GM19240 (cell line): ENCODE measurements around the gene CFAP99.

Experiments
- DNase-seq: peaks from one replicate; pipeline ENCODE4 v3.0.0; 2011; ENCODE audit warnings: low spot score; ENCODE audit not compliant: insufficient read length

CFAP99 gene

DNA sequence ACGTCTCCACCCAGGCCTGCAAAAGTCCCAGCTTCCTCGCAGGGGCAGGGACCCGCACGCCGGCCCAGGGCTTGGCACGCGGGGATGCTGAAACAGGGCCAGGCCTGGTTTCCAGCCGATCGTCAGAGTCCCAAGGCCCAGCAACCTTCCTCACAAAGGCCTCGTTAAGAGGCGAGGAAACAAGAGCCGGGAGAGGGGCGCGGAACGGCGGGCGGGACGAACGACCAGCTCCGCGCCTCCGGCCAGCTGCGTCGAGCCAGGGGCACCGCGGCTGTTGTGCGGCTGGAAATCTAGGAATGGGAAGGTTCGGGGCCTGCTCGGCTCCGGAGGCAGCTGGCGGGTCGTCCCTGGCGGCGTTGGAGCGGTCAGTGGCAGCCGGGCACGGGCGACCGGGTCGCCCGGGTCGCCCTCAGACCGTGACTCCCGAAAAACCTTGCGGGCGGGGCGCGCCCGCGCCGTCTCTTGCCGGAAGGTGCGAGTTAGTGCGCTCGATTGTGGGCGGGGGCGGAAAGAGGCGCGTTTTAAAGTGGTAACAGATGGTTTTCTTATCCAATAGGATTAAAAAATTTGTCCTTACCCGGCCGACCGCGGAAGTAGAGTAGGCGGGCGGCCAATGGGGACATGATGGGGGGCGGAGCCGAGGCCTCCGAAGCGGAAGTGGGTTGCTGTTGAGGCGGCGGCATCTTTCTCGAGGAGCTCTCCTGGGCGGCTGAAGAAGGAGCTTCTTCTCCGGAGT lies 49.9 kb downstream of the CFAP99 start, which contains the start of gene RNF4:
Gene RNF4 (plus strand): TSS at position 651 of the 736 bp plus-strand sequence. CDS start 21,388 bp downstream, outside the sequence.
- peak; percentile 97 for DNase-seq

DNA sequence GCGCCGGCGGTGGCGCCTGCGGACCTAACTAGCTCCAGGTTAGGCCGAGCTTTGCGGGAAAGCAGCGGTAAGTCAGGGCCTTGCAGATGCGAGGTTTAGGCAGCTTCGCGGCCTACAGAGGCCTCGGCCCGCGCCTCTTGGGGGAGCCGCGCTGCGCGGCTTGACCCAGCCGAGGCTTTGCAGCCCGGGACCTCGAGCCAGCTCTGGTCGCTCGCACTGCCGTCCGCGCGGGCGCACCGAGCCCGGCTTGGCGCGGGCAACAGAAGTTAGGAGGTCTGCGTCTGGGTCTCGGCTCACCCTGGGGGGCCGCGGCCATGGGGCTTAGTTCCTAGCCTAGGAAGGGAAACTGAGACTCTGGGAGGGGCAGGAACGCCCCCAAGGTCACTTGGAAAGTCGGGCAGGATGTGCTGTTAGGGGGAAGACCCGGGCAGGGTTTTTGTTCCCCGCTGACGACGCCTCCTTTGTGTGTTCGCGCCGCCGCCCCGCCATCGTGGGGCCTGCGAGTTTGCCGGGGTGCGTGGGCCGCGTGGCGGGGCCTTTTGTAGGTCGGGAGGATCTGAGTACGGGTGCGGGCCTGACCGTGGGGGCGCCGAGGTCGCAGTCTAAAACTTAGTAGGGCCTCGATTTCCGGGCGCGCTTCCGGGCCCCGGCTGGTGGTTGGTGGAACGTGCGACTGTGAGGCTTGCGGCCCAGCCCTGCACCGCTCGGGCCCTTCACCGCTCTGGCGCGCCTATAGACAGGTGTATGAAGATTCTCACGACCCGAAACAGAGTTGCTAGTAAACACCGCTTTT lies 50.6 kb downstream of the CFAP99 start:
- peak; percentile 79 for DNase-seq

DNA sequence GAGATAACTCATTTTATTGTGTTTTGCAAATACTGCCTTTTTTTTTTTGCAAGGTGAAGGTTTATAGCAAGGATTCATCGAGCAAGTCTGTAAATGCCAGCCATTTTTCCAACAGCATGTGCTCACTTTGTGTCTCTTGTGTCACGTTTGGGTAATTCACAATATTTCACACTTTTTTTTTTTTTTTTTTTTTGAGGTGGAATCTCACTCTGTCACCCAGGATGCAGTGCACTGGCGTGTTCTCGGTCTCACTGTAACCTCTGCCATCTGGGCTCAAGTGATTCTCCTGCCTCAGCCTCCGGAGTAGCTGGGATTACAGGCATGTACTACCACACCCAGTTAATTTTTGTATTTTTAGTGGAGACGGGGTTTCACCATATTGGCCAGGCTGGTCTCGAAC lies 52.0 kb downstream of the CFAP99 start:
- no peak for DNase-seq

DNA sequence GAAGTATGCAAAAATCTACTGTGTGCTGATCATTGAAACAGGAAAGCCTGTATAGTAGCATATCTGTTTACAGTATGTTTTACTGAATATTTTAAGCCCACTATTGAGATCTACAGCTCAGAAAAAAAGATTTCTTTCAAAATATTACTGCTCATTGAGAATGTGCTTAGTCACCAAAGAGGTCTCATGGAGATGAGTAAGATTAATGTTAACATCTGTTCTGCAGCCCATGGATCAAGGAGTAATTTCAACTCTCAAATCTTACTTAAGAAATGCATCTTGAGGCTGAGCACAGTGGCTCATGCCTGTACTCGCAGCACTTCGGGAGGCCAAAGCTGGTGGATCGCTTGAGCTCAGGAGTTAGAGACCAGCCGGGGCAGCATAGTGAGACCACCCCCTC lies 53.4 kb downstream of the CFAP99 start:
- no peak for DNase-seq

DNA sequence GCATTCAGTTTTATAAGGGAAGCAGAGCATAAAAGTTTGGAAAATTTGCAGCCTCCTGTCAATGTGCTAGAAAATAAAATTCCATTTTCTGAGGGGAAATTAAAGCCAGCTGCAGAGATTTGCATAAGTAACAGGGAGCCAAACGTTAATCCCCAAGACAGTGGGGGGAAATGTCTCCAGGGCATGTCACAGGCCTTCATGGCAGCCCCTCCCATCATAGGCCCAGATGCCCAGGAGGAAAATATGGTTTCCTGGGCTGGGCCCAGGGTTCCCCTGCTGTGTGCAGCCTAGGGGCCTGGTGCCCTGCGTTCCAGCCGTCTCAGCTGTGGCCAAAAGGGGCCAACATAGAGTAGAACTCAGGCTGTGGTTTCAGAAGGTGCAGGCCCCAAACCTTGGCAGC lies 59.5 kb downstream of the CFAP99 start:
- no peak for DNase-seq

DNA sequence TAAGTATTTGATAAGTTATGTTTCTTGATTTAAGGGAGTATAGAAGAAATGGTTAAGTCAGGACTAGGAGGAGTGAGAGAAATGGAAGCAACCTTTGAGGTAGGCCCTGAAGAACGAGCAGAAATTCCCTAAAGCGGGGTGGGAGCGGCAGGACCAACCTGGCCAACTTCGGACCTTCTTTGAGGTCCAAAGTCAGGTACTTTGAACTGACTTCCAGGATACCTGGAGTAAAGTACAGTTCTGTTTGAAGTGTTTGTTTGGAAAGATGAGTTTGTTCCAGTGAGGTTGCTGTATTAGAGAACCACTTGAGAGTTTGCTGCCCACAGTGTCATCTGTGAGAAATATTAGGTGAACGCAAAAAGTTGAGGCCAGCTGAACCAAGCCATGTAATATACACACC lies 61.9 kb downstream of the CFAP99 start:
- no peak for DNase-seq

DNA sequence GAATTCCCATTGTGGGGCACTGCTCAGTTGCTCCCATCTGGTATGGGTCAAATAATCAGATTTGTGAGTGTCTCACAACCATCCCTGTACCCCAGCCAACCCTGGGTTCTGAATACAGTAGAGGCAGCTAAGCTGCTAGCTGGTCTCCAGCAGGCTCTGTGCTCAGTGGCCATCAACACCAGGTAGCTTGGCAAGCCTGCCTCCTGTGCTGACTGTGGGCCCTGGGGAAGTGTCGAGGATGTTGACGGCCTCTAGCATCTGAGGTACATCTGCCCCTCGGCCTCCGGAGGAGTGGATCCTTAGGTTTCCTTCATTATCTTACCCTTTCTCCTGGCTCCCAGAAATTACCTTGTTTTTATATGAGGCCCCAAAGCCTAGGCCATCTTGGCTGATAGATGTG lies 63.4 kb downstream of the CFAP99 start:
- no peak for DNase-seq

DNA sequence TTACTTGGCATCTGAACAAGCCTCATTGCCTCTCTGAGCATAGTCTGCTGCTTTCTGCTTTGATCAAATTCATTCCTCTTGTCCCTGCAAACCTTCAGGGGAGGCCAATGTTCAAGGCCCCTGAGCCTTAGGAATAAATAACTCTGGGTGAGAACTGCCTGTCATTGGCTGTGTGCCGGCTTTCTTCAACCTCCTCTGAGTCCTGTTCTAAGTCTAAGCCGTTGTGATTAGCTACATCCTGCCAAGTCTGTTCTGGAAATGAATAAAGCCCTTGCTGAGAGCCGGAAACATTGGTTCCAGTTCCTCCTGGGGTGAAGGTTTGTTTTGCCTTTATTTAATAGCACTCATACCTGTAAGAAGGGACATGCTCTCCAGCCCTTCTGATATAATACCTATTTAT lies 63.9 kb downstream of the CFAP99 start:
- DNase-seq: no peak

DNA sequence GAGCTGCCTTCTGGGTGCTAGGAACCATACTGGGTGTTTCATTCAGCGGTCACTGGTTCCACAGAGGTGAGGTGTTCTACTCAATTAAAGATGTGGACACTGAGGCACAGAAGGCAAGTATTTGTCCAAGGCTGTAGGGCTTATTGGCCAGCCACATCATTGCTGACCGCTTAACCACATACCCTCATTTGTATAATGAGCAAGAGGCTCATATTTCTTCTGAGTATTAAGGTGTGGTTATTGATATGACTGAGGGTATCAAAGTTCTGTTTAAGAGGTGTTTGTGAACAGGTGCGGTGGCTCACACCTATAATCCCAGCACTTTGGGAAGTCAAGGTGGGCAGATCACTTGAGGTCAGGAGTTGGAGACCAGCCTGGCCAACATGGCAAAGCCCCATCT lies 64.5 kb downstream of the CFAP99 start:
- DNase-seq: no peak

DNA sequence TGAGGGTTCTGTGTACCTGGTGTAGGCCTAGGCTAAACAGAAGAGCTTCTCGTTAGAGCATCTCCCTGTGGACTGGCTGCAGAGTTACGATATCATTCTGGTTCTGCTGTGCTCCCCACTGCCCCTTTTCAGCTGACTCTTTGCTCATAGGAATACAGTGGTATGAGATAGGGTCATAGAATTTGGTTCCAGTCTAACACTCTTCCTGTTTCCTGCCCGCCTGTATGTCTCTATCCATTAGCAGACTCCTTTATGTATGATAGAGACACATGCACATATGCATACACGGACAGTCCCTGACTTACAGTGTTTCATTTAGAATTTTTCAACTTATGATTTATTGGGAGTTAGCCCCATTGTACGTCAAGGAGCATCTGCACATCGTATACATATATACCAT lies 65.4 kb downstream of the CFAP99 start:
- no peak for DNase-seq

DNA sequence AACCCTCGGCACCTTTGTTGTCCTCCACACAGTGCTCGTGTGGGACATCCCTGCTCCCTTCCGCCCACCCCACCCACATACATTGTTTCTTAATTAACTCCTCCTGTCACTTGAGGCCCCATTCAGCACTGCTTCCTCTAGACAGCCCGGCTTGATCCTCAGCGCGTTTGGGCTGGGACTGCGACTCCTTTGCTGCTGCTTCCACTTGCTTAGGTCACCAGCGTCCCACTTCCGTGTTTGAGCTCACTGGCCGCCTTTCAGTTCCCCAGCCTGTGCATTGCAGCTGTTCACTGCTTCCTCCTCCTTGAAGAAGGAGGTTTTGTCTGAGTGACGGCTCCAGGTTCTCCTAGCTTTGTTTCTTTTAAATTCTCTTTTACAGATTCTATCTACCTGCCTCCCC lies 66.2 kb downstream of the CFAP99 start:
- DNase-seq: peak; percentile 61

DNA sequence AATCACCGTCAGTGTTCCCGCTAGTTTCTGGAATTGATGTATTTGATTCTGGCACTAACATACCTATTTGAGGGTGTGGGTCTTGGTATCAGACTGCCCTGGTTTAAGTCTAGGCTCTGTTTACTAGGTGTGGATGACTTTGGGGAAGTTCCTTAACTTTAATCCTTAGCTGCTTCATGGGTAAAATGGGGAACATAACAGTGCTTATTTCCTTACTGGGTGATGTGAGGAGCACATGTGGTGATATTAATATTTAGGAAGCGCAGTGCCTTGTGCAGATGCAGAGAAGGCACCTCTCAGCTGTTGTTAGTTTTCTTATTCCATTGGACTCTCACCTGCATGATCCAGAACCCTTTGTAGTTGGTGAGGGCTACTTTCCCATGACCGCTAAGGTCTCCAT lies 67.2 kb downstream of the CFAP99 start:
- DNase-seq: no peak

DNA sequence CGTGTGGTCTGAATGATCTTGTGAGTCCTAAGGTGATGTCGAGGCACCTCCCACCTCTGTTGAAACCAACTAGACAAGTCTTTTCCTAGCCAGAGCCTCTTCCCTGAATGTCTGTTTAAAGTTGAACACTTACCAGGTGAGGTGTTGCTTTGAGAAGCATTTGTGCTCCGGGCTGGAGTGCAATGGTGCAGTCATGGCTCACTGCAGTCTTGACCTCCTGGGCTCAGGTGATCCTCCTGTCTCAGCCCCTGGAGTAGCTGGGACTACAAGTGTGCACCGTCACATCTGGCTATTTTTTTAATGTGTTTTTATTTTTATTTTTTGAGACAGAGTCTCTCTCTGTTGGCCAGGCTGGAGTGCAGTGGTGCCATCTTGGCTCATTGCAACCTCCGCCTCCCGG lies 68.2 kb downstream of the CFAP99 start:
- DNase-seq: no peak

DNA sequence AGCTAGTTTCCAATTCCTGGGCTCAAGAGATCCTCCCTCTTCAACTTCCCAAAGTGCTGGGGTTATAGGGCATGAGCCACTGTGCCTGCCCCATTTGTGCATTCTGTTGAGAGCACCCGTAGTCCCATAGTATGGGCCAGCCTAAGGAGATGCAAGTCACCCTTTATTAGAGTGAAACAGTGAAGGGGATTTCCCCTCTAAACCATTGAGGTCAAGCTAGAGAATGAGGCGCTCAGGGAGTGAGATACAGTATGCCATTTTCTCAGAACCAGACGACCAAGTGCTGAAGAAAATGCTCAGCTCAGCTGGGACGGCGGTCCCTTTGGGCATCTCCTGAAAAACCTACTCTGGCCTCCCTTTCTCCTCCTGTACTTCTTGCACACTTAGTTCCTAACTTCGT lies 68.9 kb downstream of the CFAP99 start:
- peak; percentile 65 for DNase-seq

DNA sequence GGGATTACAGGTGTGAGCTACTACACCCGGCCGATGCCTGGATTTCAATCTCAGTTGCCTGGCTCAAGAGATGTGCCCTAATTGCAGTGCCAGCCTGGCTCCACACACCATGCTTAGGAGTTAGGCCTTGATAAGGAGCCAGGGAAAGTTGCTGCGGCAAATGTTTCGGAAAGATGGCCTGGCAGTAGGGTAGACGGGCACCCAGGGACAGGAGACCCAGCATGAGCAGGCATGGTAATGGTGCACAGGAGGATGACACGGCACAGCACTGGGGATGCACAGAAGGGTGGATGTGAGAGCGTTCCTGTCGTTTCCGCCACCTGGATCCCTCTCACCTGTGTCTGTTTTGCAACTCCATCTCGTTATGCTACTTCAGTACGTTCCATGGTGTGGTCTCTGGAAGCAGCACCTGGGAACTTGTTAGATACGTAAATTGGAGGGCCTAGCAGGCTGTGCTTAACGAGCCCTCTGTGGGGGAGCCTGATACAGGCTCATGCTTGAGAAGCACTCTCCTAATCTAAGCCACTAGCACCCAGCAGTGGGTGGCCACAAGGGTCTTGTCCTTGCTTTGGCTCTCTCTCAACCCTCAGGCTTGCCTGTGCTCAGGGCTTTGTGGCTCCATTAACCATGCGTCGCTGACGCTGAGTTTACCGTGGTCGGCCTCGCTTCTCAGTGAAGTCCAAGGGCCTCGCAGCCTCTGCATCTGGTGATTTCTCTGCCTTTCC lies 70.5 kb downstream of the CFAP99 start:
- no peak for DNase-seq

DNA sequence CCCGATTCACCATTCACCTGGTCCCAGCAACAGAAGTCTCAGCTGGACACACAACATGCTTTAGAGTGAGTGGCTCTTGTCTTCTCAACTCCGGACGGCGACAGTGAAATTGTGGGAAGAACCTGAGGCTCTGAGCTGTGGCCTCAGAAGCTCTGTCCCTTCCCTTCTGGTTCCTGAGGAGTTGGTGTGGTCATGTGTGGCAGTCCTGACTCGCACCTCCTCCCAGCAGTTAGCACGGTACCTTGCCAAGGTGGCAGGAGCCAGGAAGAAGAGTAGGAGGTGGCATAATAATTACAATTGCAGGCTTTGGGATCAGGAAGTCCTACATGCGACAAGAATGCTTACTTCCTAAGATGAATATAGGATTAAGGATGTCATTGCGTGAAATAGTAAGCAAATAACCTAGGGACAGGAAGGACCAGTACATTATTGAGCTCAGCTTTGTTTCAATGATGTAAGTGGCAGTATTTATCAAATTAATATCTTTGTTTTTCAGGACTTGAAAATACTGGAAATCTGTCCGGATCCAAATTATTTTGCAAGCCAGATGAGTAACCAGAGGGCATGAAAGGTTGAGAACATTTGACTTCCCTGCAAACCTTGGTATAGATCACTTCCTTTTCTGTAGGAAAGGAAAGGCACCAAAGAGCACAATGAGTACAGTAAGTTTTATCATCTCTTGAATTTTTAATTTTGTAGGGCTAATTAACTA lies 71.2 kb downstream of the CFAP99 start:
- no peak for DNase-seq

DNA sequence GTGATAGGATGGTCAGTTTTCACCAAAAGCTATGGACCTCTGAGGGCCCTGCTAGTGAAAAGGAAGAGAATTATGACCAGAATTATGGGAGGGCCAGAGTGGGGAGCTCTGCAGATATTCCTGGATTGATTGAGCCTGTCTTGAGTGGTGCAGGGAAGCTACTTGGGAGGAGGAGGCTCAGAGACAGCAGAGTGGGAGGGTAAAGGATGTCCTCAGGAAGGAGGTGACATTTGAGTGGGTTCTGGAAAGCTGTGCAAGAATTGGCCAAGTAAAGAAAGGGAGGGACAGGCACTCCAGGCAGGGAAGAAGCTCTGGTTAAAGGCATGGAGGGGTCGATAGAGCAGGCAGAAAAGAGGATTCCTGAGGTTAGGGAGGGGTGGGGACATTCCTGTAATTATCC lies 74.2 kb downstream of the CFAP99 start:
- no peak for DNase-seq

DNA sequence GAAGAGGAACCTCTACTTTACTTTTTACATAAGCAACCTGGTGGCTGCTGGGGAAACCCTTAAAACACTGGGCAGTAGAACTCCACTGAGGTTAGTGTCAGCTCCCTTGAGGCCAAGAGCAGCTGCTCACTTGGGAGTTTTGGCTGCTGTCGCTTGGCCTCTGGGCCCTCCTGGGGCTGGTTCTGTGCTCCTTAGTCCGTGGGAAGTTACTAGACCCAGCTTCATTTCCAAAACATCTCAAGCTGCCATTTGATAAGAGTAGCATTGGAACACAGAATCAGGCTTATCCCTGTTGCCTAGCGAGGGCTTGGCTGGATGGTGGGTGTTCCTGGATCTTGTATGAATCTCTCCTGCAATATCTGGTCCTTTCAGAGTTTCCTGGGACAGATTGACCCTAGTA lies 76.2 kb downstream of the CFAP99 start:
- no peak for DNase-seq

DNA sequence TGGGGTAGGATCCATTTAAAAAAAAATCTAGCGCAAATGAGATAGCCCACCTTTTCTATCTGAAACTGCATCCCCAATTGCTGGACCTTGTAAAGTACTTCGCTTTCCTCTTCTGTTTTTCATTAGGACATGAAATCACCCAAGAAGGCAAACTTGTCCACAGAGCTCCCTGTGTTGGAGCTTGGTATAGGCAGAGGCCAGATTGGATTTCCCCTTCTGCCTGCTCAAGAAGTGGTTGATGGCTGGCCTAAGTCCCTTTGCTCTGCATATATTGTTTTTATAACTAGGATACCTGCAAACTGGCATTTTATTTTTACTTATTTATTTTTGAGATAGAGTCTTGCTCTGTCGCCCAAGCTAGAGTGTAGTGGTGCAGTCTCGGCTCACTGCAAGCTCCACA lies 78.6 kb downstream of the CFAP99 start:
- no peak for DNase-seq

DNA sequence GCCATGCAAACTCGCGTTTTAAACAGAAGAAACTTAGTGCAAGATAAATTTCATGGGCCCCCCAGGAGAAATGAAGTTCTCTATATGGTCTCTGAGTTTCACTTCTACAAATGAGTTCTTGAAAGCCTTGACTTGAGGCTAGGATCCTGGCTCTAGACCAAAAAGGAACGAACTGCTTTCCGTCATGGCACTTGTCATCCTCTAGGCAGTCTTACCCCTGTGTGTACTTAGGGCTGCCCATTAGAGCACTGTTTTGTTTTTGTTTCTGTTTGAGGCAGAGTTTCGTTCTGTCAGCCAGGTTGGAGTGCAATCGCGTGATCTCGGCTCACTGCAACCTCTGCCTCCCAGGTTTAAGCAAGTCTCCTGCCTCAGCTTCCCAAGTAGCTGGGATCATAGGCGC lies 79.2 kb downstream of the CFAP99 start:
- peak; percentile 89 for DNase-seq

DNA sequence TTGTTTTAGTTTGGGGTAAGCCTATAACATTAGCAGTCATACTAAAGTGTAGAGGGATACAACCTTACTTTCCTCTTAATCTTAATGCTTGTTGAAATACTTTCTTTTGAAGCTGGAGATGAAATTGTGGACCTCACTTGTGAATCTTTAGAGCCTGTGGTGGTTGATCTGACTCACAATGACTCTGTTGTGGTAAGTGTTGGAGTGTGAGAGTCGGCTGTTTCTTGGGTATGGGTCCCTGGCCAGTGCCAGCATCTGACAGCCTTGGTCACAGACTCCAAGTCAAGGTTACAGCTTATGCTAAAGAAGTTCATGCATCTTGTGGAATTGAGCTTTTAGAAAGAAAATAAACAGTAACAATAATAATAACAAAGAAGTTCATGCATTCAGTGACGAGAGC lies 81.8 kb downstream of the CFAP99 start:
- DNase-seq: no peak
